Mesenchymal stem cell (in vitro differentiated cells and primary cell): ENCODE data around the gene INPP5B.

Experiments used
- DNase-seq: peaks from one replicate; pipeline ENCODE4 v3.0.0-alpha.2; 2013
- H2AFZ ChIP-seq: one replicate; pipeline ENCODE4 v1.6.1; 2013; ENCODE audit warnings: low read depth, mild to moderate bottlenecking, control low read depth, inconsistent platforms, low read length, moderate library complexity
- H2AK5ac ChIP-seq: 2 replicates; pipeline ENCODE4 v1.6.1; 2013; ENCODE audit warnings: low read length, moderate library complexity, mild to moderate bottlenecking, inconsistent platforms; ENCODE audit not compliant: severe bottlenecking
- H2BK120ac ChIP-seq: one replicate; pipeline ENCODE4 v1.6.1; 2013; ENCODE audit warnings: low read depth, mild to moderate bottlenecking, inconsistent platforms, low read length, moderate library complexity
- H2BK12ac ChIP-seq, 2 experiments: one replicate each; pipeline ENCODE4 v1.6.1; 2013; ENCODE audit warnings: inconsistent platforms in 2 of 2, low read length in 2 of 2, mild to moderate bottlenecking in 2 of 2, moderate library complexity in 2 of 2, control low read depth in 1 of 2
- H2BK15ac ChIP-seq: one replicate; pipeline ENCODE4 v1.6.1; 2013; ENCODE audit warnings: mild to moderate bottlenecking, low read depth, inconsistent platforms; ENCODE audit not compliant: poor library complexity, severe bottlenecking
- H2BK5ac ChIP-seq: 2 replicates; pipeline ENCODE4 v1.6.1; 2013; ENCODE audit warnings: low read depth, mild to moderate bottlenecking, low read length, control low read depth, inconsistent platforms; ENCODE audit not compliant: poor library complexity, severe bottlenecking
- H3K14ac ChIP-seq, 2 experiments: one replicate each; pipeline ENCODE4 v1.6.1; 2013; ENCODE audit warnings: inconsistent platforms in 2 of 2, low read length in 2 of 2, control low read depth in 1 of 2, mild to moderate bottlenecking in 1 of 2, moderate library complexity in 1 of 2
- H3K18ac ChIP-seq, 2 experiments: one replicate each; pipeline ENCODE4 v1.6.1; 2013; ENCODE audit warnings: inconsistent platforms in 2 of 2, low read length in 2 of 2, control low read depth in 1 of 2, low read depth in 1 of 2, mild to moderate bottlenecking in 1 of 2
- H3K23ac ChIP-seq, 2 experiments: one replicate each; pipeline ENCODE4 v1.6.1; 2013; ENCODE audit warnings: inconsistent platforms in 2 of 2, low read length in 2 of 2, mild to moderate bottlenecking in 2 of 2, moderate library complexity in 2 of 2, control low read depth in 1 of 2
- H3K27ac ChIP-seq: 2 replicates; pipeline ENCODE4 v1.5.1; 2013; ENCODE audit warnings: mild to moderate bottlenecking, moderate library complexity, low read length, control low read depth, inconsistent platforms; ENCODE audit not compliant: poor library complexity, severe bottlenecking
- H3K27me3 ChIP-seq, 2 experiments: 2 replicates each; pipeline versions ENCODE4 v1.6.1 to v1.7.0; 2013; ENCODE audit warnings: low read length in 2 of 2, mild to moderate bottlenecking in 2 of 2, moderate library complexity in 2 of 2, control low read depth in 1 of 2, inconsistent platforms in 1 of 2; ENCODE audit not compliant: control insufficient read depth in 1 of 2, insufficient read depth in 1 of 2
- H3K36me3 ChIP-seq, 2 experiments: 2 replicates each; pipeline versions ENCODE4 v1.6.1 to v1.7.0; 2013; ENCODE audit warnings: low read length in 2 of 2, control low read depth in 1 of 2, inconsistent platforms in 1 of 2, low read depth in 1 of 2, mild to moderate bottlenecking in 1 of 2; ENCODE audit not compliant: insufficient read depth in 2 of 2, control insufficient read depth in 1 of 2
- H3K4ac ChIP-seq, 2 experiments: one replicate each; pipeline ENCODE4 v1.6.1; 2013; ENCODE audit warnings: inconsistent platforms in 2 of 2, low read length in 2 of 2, mild to moderate bottlenecking in 2 of 2, moderate library complexity in 2 of 2, control low read depth in 1 of 2, low read depth in 1 of 2
- H3K4me1 ChIP-seq: 2 replicates; pipeline ENCODE4 v1.6.1; 2013; ENCODE audit warnings: low read depth, low read length, control low read depth; ENCODE audit not compliant: control insufficient read depth, insufficient read depth
- H3K4me2 ChIP-seq: 2 replicates; pipeline ENCODE4 v1.6.1; 2013; ENCODE audit warnings: low read length, mild to moderate bottlenecking, inconsistent platforms; ENCODE audit not compliant: poor library complexity, severe bottlenecking
- H3K4me3 ChIP-seq, 2 experiments: 2 replicates each; pipeline versions ENCODE4 v1.5.1 to v1.7.0; 2013; ENCODE audit warnings: low read length in 2 of 2, mild to moderate bottlenecking in 2 of 2, control low read depth in 1 of 2, low read depth in 1 of 2; ENCODE audit not compliant: insufficient read depth in 1 of 2
- H3K79me1 ChIP-seq: replicated peaks from 2 replicates; pipeline ENCODE4 v1.6.1; 2013; ENCODE audit warnings: mild to moderate bottlenecking, control low read depth, low read length, inconsistent platforms; ENCODE audit not compliant: poor library complexity, severe bottlenecking
- H3K9ac ChIP-seq: 2 replicates; pipeline ENCODE4 v1.7.0; 2013; ENCODE audit warnings: mild to moderate bottlenecking, low read length, moderate library complexity
- H3K9me3 ChIP-seq: 2 replicates; pipeline ENCODE4 v1.7.0; 2013; ENCODE audit warnings: mild to moderate bottlenecking, low read length; ENCODE audit not compliant: control insufficient read depth
- H4K8ac ChIP-seq: one replicate; pipeline ENCODE4 v1.6.1; 2013; ENCODE audit warnings: inconsistent platforms, mild to moderate bottlenecking, low read length, moderate library complexity
- H4K91ac ChIP-seq: one replicate; pipeline ENCODE4 v1.6.1; 2013; ENCODE audit warnings: mild to moderate bottlenecking, low read length, inconsistent platforms
- WGBS: methylation state at CpG from one replicate; pipeline ENCODE4 v1.1.7; 2013; ENCODE audit warnings: mixed read lengths; 5-methylcytosine and 5-hydroxymethylcytosine counted together

INPP5B gene

GRCh38 chr1:37865348-37866120, 81.3 kb downstream of the INPP5B start:
- no peak overlapping the region for H3K18ac ChIP-seq
- H3K4ac ChIP-seq = no peak overlapping the region
- H3K4me2 ChIP-seq = no peak overlapping the region
- peaks cover 3% of the 10 kb centered on the region for H3K4me1 ChIP-seq
- no peaks in the 10 kb centered on the region for H3K9me3 ChIP-seq
- H3K79me1 ChIP-seq = peaks cover 5% of the 10 kb centered on the region
- no peak overlapping the region for H4K91ac ChIP-seq
- H3K36me3 ChIP-seq = peaks cover 56 to 83% of the 10 kb centered on the region in 2 experiments
- H2AFZ ChIP-seq = no peak overlapping the region
- no peak overlapping the region for H3K23ac ChIP-seq
- no peak overlapping the region for H2BK5ac ChIP-seq
- no peak for DNase-seq
- H2BK120ac ChIP-seq = no peak overlapping the region
- no peaks in the 10 kb centered on the region for H3K27me3 ChIP-seq
- no peak overlapping the region for H2BK12ac ChIP-seq
- no peak overlapping the region for H2BK15ac ChIP-seq
- H3K9ac ChIP-seq = peak overlapping the region; percentile 53
- no peak overlapping the region for H3K27ac ChIP-seq
- no peak overlapping the region for H3K14ac ChIP-seq
- H3K4me3 ChIP-seq = no peak overlapping the region
- H2AK5ac ChIP-seq = no peak overlapping the region
- H4K8ac ChIP-seq = no peak overlapping the region
- 80% methylated on average over 6 of the region's 6 CpGs for WGBS

GRCh38 chr1:37862330-37862729, 84.5 kb downstream of the INPP5B start:
- H3K27ac ChIP-seq = no peak overlapping the region
- no peak overlapping the region for H3K23ac ChIP-seq
- DNase-seq = no peak
- H3K4me3 ChIP-seq = no peak overlapping the region
- no peaks in the 10 kb centered on the region for H3K27me3 ChIP-seq
- H4K8ac ChIP-seq = no peak overlapping the region
- peaks cover 6% of the 10 kb centered on the region for H3K4me1 ChIP-seq
- no peak overlapping the region for H4K91ac ChIP-seq
- no peaks in the 10 kb centered on the region for H3K9me3 ChIP-seq
- WGBS = 100% methylated on average over 1 of the region's 3 CpGs
- no peak overlapping the region for H2BK12ac ChIP-seq
- H3K4ac ChIP-seq = no peak overlapping the region
- no peak overlapping the region for H3K9ac ChIP-seq
- no peak overlapping the region for H2BK15ac ChIP-seq
- no peak overlapping the region for H2AK5ac ChIP-seq
- H3K36me3 ChIP-seq = peaks cover 40 to 65% of the 10 kb centered on the region in 2 experiments
- no peak overlapping the region for H3K18ac ChIP-seq
- H2BK5ac ChIP-seq = no peak overlapping the region
- H3K4me2 ChIP-seq = no peak overlapping the region
- H2BK120ac ChIP-seq = no peak overlapping the region
- H3K79me1 ChIP-seq = peaks cover 7% of the 10 kb centered on the region
- no peak overlapping the region for H3K14ac ChIP-seq
- H2AFZ ChIP-seq = no peak overlapping the region

GRCh38 chr1:37861151-37861550, 85.7 kb downstream of the INPP5B start:
- Histone ChIP-seq H3K9me3 (no peaks in the 10 kb centered on the region), H2BK15ac (no peak overlapping the region), H2BK120ac (no peak overlapping the region), H3K79me1 (peaks cover 12% of the 10 kb centered on the region), H2AK5ac (no peak overlapping the region), H3K23ac (no peak overlapping the region), H3K4me3 (no peak overlapping the region), H4K91ac (peak overlapping the region; percentile 7), H3K9ac (peak overlapping the region; percentile 100), H3K36me3 (peaks cover 44 to 61% of the 10 kb centered on the region in 2 experiments), H3K18ac (no peak overlapping the region), H3K14ac (no peak overlapping the region), H3K27ac (no peak overlapping the region), H2AFZ (no peak overlapping the region), H3K4ac (no peak overlapping the region), H2BK12ac (no peak overlapping the region), H3K4me1 (peaks cover 6% of the 10 kb centered on the region), H2BK5ac (no peak overlapping the region), H3K27me3 (no peaks in the 10 kb centered on the region), H4K8ac (no peak overlapping the region), H3K4me2 (no peak overlapping the region)
- DNase-seq = no peak
- WGBS = 96% methylated on average over 4 of the region's 4 CpGs

- H2BK12ac ChIP-seq = no peak overlapping the region
- DNase-seq = no peak
- H3K4ac ChIP-seq = no peak overlapping the region
- H3K23ac ChIP-seq = no peak overlapping the region
- no peak overlapping the region for H3K14ac ChIP-seq
- peak overlapping the region; percentile 42 for H3K27ac ChIP-seq
- peaks cover 36 to 55% of the 10 kb centered on the region in 2 experiments for H3K36me3 ChIP-seq
- peaks cover 12% of the 10 kb centered on the region for H3K79me1 ChIP-seq
- H3K4me2 ChIP-seq = peak overlapping the region; percentile 95
- H3K9me3 ChIP-seq = no peaks in the 10 kb centered on the region
- H2AK5ac ChIP-seq = peak overlapping the region; percentile 49
- peak overlapping the region; percentile 86 to 100 for H3K4me3 ChIP-seq
- H3K27me3 ChIP-seq = no peaks in the 10 kb centered on the region
- no peak overlapping the region for H2AFZ ChIP-seq
- no peak overlapping the region for H2BK15ac ChIP-seq
- H3K4me1 ChIP-seq = peaks cover 3% of the 10 kb centered on the region
- no peak overlapping the region for H2BK5ac ChIP-seq
- peak overlapping the region; percentile 92 for H4K8ac ChIP-seq
- peak overlapping the region in 1 of 2 experiments; percentile 54 for H3K18ac ChIP-seq
- 33% methylated on average over 5 of the region's 5 CpGs for WGBS
- peak overlapping the region; percentile 15 for H4K91ac ChIP-seq
- no peak overlapping the region for H2BK120ac ChIP-seq
- peak overlapping the region; percentile 100 for H3K9ac ChIP-seq
Observed at GRCh38 chr1:37860346-37860666, 86.5 kb downstream of the INPP5B start.
